Esophagus muscularis mucosa (tissue), 4 donors: ENCODE measurements around the gene CENPVL3. TPM values are rescaled to one million over a fixed set of nuclear protein-coding genes. Genes with fewer than 3 reads are reported as not detected.

Source experiments
- DNase-seq: peaks from one replicate; pipeline ENCODE4 v3.0.0-alpha.2; 2017; ENCODE audit errors: extremely low spot score
- H3K27ac ChIP-seq, 4 donors: fragments of 200-600 bp; sonication (generic); replicated peaks in 1 of 4; 1 replicate in 3 of 4; 2 replicates in 1 of 4; pipeline ENCODE4 v1.5.1; 2016 to 2019; ENCODE audit warnings: mild to moderate bottlenecking in 1 of 4
- H3K27me3 ChIP-seq, 4 donors: fragments of 200-600 bp; sonication (generic); one replicate each; pipeline versions ENCODE4 v1.5.1 to v1.6.0; 2016 to 2019
- H3K36me3 ChIP-seq, 4 donors: fragments of 200-600 bp; sonication (generic); one replicate each; pipeline ENCODE4 v1.5.1; 2016 to 2019
- H3K4me1 ChIP-seq, 4 donors: fragments of 200-600 bp; sonication (generic); one replicate each; pipeline ENCODE4 v1.5.1; 2016 to 2019
- H3K4me3 ChIP-seq, 4 donors: fragments of 200-600 bp; sonication (generic); 1 replicate in 2 of 4; 2 replicates in 2 of 4; pipeline ENCODE4 v1.5.1; 2016 to 2019; ENCODE audit warnings: mild to moderate bottlenecking in 4 of 4, moderate library complexity in 1 of 4
- H3K9me3 ChIP-seq, 4 donors: fragments of 200-600 bp; sonication (generic); 1 replicate in 3 of 4; 2 replicates in 1 of 4; pipeline ENCODE4 v1.5.1; 2016 to 2019
- CTCF ChIP-seq, 3 experiments: fragments of 200-600 bp in 2 of 3; fragments of 450-650 bp in 1 of 3; sonication (generic) in 2 of 3; IDR thresholded peaks; one replicate each; pipeline ENCODE4 v1.5.1; 2017 to 2019; ENCODE audit warnings: antibody characterized with exemption in 3 of 3, mild to moderate bottlenecking in 2 of 3, moderate library complexity in 1 of 3
- EP300 ChIP-seq: sonication (generic); formaldehyde crosslinking; IDR thresholded peaks from one replicate; pipeline ENCODE4 v1.6.1; 2017; ENCODE audit warnings: antibody characterized with exemption
- POLR2A ChIP-seq: fragments of 450-650 bp; IDR thresholded peaks from one replicate; pipeline ENCODE4 v1.6.1; 2017; ENCODE audit warnings: antibody characterized with exemption, moderate library complexity, mild to moderate bottlenecking, low read depth
- POLR2AphosphoS5 ChIP-seq, 2 donors: sonication (generic); formaldehyde crosslinking; IDR thresholded peaks; one replicate each; pipeline ENCODE4 v1.6.1; 2017; ENCODE audit warnings: antibody characterized with exemption in 2 of 2
- WGBS: methylation state at CpG from one replicate; pipeline ENCODE4 v1.1.5; 2018; 5-methylcytosine and 5-hydroxymethylcytosine counted together
- intact Hi-C: fragments of 100-400 bp; cut with DNase I; formaldehyde crosslinking; loops from one replicate; pipeline ENCODE4 v1.15.1; 2023
- total RNA-seq, 4 donors: library from RNA; depleted of rRNA; stranded (reverse); fragments of >200 nt; gene quantifications; one replicate each; pipeline versions ENCODE4 v1.1.0 to v1.2.1, GENCODE V29; 2016

CENPVL3 gene
- total RNA-seq, 4 donors from 2014 or later: not detected

- no peaks in the 10 kb centered on the region for H3K9me3 ChIP-seq
Observed at GRCh38 chrX:51608766-51609165, 9.9 kb downstream of the CENPVL3 start.

GRCh38 chrX:51608126-51608525, 10.6 kb downstream of the CENPVL3 start:
- no peak for DNase-seq
- Histone ChIP-seq H3K27me3 (no peaks in the 10 kb centered on the region), H3K36me3 (no peaks in the 10 kb centered on the region), H3K27ac (no peak overlapping the region), H3K4me3 (no peak overlapping the region), H3K9me3 (no peaks in the 10 kb centered on the region), H3K4me1 (no peaks in the 10 kb centered on the region)
- TF ChIP-seq EP300: no peak
- TF ChIP-seq POLR2AphosphoS5 (IDR thresholded peaks at IDR 0.05): no peak
- no peak for TF ChIP-seq CTCF (IDR thresholded peaks at IDR 0.05)
- no peak for TF ChIP-seq POLR2A
- intact Hi-C loops: no loop called here
- 50% methylated on average over 1 of the region's 1 CpG for WGBS

More at GRCh38 chrX:51608766-51609165, 9.9 kb downstream of the CENPVL3 start:
- no peaks in the 10 kb centered on the region for H3K27me3 ChIP-seq
- intact Hi-C loops: no loop called here
- H3K27ac ChIP-seq: no peak overlapping the region
- H3K4me1 ChIP-seq: no peaks in the 10 kb centered on the region
- WGBS: 43% methylated on average over 2 of the region's 2 CpGs
- H3K36me3 ChIP-seq: no peaks in the 10 kb centered on the region
- TF ChIP-seq CTCF (IDR thresholded peaks at IDR 0.05) (no peak), EP300 (no peak), POLR2A (no peak), POLR2AphosphoS5 (IDR thresholded peaks at IDR 0.05) (no peak)
- no peak overlapping the region for H3K4me3 ChIP-seq
- no peak for DNase-seq

GRCh38 chrX:51606446-51606845, 12.3 kb downstream of the CENPVL3 start:
- H3K36me3 ChIP-seq: no peaks in the 10 kb centered on the region

GRCh38 chrX:51598899-51599298, 19.8 kb downstream of the CENPVL3 start:
- WGBS: 70% methylated on average over 7 of the region's 7 CpGs
- no peak for TF ChIP-seq EP300
- TF ChIP-seq POLR2A: no peak
- no peak for TF ChIP-seq CTCF (IDR thresholded peaks at IDR 0.05)
- no peak for TF ChIP-seq POLR2AphosphoS5 (IDR thresholded peaks at IDR 0.05)
- intact Hi-C loops: no loop called here

More at GRCh38 chrX:51606446-51606845, 12.3 kb downstream of the CENPVL3 start:
- Histone ChIP-seq H3K9me3 (no peaks in the 10 kb centered on the region), H3K27me3 (no peaks in the 10 kb centered on the region), H3K27ac (no peak overlapping the region), H3K4me3 (no peak overlapping the region), H3K4me1 (no peaks in the 10 kb centered on the region)
- TF ChIP-seq CTCF (IDR thresholded peaks at IDR 0.05): no peak
- no peak for TF ChIP-seq EP300
- no peak for TF ChIP-seq POLR2A
- TF ChIP-seq POLR2AphosphoS5 (IDR thresholded peaks at IDR 0.05): no peak
- intact Hi-C loops: no loop called here
- WGBS: 59% methylated on average over 2 of the region's 2 CpGs
- DNase-seq: no peak

GRCh38 chrX:51571874-51572273, 46.8 kb downstream of the CENPVL3 start:
- Histone ChIP-seq H3K36me3 (no peaks in the 10 kb centered on the region), H3K27me3 (no peaks in the 10 kb centered on the region), H3K27ac (no peak overlapping the region), H3K4me1 (no peaks in the 10 kb centered on the region), H3K9me3 (no peaks in the 10 kb centered on the region), H3K4me3 (no peak overlapping the region)
- no peak for DNase-seq
- intact Hi-C loops: no loop called here
- 39% methylated on average over 2 of the region's 2 CpGs for WGBS
- TF ChIP-seq POLR2A (no peak), POLR2AphosphoS5 (IDR thresholded peaks at IDR 0.05) (no peak), EP300 (no peak), CTCF (IDR thresholded peaks at IDR 0.05) (no peak)

More at GRCh38 chrX:51598899-51599298, 19.8 kb downstream of the CENPVL3 start:
- no peaks in the 10 kb centered on the region for H3K36me3 ChIP-seq
- H3K4me1 ChIP-seq: no peaks in the 10 kb centered on the region
- H3K27me3 ChIP-seq: no peaks in the 10 kb centered on the region
- H3K4me3 ChIP-seq: no peak overlapping the region
- no peaks in the 10 kb centered on the region for H3K9me3 ChIP-seq
- DNase-seq: no peak
- H3K27ac ChIP-seq: no peak overlapping the region
